ENCODE data around the gene SMURF1.

Gene SMURF1

DNA sequence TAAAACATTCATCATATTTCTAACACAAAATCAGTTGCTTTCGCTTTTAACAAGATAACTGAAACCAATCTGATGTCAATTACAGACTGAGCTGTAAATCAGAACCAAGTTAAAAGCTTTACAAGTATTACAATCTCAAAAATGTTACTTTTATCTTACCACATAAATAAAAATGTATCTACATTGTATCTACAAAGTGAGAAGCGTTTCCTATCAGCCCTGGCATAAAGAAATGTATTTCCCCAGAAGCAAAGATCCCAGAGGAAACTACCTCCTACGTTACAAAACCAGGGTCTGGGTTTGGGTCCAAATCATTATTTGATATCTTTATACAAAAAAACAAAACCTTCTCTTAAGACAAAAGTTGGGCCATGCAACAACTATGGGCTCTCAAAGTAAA, 2.6 kb downstream of the SMURF1 start:
- no peak for DNase-seq

DNA sequence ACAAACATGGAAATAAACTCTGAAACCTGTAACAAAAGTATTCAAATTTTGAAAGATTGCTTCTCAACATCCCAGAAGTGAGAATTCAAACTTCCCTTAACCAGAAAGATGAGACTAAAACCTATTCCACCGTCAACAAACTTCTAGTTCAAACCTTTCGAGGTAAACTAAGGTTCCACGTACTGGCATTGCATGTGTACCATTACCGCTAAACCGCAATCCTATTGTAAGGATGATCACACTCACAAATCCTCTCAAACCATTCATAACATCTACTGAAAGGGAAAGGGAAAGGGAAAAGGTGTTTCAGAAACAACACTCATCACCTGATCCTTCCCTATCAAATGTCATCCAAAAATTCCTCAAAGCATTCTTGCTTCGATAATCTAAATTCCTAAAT, 3.1 kb downstream of the SMURF1 start:
- no peak for DNase-seq

DNA sequence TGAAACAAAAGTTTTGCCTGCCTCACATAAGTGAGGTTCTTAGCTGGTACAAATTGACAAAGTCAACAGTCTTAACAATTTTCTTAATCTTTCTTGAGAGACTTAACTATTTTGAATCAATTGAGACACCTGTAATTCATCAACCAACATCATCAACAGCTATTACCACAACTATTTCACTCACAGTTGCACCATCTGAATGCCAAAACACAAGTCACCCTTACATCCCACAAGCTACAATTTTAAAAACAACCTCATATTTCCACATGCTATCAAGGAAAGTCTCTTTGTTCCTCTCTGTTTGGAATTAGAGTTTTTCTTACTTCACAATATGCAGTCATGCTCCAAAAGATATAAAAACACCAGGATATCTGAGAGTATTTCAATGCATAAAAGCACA, 4.9 kb downstream of the SMURF1 start:
- no peak for DNase-seq

DNA sequence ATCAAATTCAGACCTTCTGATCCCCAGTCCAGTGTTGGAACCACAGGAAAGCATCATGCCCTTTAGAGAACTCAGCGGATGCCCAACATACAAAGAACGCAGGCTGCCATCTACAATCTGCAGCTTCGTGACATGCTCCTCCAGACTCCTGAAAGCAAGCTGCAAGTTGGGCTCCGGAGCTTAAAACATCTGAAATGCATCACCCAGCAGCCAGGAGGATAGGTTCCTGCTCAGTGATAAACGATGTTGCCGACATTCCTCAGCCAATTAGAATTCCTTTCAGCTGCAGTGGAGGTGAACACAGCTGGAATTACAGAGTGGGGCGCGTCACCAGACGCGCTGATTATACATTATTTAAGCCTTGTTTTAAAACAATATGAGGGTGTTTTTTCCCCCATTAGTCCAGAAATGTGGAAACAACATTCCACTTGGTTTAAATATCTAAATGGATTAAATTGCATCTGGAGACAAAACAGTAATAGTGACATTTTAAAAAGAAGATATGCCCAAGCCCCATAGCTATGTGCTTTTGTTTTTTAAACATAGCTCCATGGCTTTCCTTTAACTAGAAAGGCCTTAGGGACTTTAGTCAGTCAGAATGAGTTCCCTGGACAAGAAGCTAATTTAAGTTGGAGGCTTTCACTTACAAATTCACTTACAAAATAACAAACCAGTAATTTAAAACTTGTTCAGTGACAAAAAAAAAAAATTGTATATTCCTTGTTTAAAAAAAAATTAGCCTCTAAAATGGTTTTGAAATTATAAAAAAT, 6.3 kb downstream of the SMURF1 start:
- no peak for DNase-seq

DNA sequence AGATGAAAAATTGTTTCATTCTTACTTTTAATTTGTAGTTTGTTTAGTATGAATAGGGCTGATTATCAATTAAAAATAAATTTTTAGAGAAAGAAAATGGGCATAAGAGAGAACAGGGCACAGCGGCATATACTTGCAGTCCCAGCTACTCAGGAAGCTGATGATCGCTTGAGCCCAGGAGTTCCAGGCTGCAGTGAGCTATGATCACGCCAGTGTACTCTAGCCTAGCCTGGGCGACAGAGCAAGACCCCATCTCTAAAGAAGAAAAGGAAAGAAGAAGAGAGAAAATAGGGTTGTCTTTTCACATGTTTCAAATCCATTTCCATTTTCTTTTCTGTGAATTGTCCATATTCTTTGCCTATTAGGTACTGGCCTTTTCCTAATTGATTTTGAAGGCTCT, 8.0 kb downstream of the SMURF1 start:
- DNase-seq, result no peak

DNA sequence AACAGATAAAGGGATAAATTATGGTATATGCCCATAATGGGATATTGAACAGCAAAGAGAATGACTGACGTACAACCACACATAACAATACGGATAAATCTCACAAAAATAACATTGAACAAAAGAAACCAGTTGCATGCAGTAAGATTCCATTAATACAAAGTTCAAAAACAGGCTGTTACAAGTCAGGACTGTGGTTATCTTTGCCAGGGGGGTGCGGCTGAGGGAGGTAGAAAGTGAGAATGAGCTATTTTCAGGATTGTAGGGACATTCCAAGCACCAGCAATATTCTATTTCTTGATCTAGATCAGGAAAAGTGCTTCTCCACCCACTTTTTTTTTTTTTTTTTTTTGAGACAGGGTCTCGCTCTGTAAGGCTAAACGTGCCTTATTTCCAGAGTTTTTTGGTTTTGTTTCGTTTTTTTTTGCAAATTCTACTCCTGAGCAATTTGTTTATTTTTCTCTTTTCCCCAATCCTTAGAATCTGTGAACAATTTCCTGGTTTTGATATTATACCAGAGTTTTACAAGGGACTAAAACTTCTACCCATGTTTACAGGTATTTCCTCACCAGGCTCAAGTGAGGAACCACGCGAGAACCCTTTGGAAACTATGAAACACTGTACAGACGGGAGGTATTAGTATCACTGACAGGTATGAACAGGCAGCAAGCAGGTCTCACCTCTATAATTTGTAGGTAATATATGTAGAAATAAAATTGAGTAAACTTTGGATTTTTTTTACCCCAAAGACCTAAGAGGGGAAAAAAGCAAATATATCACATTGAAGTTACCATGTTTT, 9.9 kb downstream of the SMURF1 start:
- no peak for DNase-seq

DNA sequence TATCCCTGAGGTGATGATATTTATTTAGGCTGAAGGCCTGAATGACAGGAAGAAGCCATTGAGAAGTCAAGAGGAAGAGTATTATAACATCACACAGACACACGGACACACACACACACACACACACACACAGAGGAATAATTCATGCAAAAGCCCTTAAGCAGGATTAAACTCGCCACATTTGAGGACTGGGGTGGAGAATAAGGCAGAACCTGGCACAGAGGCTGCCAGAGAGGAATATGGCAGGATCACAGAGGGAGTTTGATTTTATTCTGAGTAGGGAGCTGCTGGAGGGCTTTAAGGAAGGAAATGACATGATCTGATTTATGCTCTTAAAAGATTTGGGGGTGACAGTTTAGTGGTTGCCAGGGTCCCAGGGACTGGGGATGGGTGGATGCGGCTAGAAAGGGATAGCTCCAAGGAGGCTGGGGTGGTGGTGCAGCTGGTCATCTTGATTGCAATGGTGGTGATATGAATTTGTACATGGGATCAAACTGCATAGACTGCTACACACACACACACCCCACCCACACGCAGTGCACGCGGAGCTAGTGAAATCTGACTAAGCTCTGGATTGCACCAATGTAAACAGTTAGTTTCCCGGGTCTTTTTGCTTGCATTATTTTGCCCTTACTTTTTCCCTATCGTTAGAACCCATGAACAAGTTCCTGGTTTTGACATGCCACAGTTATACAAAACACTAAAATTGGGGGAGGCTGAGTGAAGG, 11.2 kb downstream of the SMURF1 start:
- no peak for DNase-seq

DNA sequence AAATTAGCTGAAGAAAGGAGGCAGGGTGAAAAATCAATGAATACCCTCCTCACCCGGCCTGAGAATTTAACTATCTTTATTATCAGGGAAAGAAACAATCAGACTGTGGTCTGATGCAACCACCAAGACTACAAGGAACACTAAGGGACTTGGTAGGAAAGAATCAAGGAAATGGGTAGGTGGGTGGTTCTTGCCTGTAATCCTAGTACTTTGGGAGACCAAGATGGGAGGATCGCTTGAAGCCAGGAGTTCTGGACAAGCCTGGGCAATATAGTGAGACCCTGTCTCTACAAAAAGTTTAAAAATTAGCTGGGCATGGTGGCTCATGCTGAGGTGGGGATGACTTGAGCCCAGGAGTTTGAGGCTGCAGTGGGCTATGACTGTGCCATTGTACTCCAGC, 12.6 kb downstream of the SMURF1 start:
- no peak for DNase-seq

DNA sequence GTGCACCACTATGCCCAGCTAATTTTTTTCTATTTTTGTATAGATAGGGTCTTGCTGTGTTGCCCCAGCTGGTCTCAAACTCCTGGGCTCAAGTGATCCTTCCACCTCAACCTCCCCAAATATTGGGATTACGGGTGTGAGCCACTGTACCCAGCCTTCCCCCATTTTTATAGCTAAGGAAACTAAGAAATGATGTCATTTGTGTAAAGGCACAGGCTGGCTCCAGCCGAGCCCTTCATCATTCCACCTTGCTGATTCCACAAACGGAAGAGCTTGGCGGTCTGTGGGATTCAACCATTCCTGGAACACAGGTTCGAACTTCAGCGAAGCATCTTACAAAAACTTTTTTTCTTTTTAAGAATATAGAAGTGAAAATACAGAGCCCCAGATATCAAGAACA, 14.4 kb downstream of the SMURF1 start:
- no peak for DNase-seq

DNA sequence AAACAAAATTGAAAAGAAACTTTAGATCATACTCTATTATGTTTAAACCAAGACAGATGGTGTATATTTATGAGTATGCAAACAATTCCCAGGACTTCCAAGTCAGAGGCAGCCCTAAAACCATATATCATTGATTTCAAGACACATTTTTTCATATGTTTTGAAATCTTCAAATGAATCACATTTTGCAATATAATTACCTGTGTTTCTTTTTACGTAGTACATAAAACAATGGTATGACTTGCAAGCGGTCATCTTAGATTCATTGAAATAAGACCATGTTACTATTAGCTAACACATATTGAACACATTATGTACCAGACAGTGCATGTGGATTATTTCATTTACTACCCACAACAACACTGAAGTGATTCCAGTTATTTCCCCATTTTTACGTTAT, 14.9 kb downstream of the SMURF1 start:
- DNase-seq, result no peak

DNA sequence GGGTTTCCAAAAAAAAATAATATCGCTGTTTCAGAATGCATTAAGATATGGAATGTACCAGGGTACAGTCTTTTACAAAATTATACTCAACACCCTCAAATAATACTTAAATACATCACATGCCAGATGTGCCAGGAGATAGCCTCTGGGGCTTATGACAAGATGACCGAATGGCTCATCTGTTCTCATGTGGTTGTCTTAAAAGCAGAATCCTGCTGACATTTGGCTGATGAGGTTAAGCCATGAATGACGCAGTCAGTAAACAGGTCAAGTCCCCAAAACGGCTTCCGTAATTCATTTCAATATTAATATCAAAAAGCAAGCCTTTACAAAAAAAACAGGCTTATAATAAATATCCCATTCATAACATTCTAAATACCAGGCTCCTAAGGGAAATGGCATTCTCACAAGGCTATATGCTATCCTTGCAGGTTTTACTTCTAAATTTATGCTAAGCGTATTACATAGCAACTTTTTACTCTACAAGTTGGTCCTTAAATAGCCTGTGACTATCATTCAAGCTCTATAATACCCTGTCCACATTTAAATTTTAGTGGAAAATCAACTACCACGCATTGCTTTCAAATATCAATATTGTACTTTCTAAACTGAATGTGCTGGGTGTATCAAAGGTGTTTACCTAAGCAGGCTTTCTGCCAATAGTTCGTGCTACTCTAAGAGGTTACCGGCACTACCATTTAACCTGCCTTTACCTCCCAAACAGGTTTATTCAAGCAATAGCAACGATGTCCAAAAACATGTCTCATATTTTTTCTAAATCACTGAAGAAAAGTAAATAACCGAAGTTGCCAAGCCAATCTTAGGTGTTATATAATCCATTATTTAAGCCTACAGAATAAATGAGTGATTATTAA, 15.6 kb downstream of the SMURF1 start:
- DNase-seq, result no peak

DNA sequence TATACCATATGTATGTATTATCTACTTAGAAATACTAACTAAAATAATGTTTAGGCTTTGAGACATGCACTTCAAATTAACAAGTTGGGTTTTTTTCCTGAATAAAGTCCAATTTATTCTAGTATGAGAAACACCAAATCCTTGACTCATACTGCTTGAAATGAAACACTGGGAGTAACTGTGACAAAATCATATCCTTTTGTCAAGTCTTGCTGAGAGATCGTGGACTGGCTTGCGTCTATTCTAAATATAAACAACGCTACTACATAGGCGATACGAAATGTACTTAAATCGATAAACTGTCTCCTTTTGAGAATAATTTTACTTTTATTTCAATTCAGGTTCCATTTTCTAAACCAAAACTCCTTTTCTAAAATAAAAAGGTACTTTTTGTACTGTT, 16.3 kb downstream of the SMURF1 start:
- DNase-seq, result no peak

DNA sequence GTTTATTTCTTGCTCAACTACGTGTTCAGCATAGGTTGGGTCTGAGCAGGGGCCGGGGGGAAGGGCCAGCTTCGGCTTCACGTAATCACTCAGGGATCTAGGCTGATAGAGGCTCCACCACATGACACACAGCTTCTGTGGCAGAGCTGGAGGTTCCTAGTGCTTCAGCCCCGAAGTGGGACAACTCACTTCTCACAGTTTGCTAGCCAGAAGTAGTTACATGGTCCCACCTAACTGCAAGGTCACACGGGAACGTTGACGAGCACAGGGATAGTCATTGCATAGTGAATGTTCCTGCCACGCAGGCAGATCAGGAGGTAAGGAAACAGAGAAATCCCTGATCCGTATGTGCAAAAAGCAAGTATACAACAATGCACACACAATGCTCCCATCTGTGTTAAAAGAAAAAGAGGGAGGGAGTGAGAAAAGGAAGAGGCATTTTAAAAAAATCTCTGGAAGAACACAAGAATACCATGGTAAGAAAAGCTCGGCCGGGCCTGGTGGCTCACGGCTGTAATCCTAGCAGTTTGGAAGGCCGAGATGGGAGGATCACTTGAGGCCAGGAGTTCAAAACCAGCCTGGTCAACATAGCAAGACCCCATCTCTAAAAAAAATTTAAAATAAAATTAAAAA, 16.9 kb downstream of the SMURF1 start:
- no peak for DNase-seq

DNA sequence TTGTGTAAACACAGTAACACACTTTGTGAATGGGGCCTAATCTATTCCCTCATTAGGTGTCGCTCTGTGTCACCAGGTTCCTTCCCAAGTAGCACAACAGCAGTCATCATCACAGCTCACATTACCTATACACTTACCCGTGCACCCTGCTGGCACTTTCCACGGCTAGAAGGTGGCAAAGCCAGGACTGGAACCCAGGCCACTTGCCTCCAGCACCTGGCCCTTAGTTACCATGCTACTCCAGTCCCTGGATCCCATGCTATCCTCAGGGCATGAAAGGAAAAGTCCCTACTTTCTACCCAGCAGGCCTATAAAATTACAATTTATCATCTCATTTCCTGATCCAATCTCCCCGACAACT, 18.4 kb downstream of the SMURF1 start:
- no peak for DNase-seq

DNA sequence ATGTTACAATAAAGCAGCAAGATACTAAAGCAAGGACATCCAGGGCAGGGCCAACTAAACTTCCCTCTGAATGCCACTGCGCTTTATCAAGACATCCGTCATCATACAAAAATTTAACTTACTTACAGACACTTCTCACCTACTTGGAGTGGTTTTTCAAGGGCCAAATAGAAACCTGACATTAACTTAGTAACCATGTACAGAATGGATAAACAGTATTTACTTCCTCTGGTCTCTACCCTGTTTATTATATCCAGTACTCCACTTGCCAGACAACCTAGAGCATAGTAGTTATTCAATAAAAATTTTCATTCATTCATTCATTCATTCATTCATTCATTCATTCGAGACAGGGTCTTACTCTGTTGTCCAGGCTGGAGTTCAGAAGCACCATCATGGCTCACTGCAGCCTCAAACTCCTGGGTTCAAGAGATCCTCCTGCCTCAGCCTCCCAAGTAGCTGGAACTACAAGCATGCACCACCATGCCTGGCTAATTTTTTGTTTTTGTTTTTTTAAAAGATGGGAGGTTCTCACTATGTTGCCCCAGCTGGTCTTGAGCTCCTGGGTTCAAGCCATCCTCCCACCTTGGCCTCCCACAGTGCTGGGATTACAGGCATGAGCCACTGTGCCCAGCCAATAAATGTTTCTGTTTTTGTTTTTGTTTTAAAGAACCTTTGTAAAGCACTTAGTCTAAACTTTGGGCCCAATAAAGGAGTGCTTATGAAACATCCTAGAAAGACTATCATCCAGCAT, 19.0 kb downstream of the SMURF1 start:
- DNase-seq, result no peak

DNA sequence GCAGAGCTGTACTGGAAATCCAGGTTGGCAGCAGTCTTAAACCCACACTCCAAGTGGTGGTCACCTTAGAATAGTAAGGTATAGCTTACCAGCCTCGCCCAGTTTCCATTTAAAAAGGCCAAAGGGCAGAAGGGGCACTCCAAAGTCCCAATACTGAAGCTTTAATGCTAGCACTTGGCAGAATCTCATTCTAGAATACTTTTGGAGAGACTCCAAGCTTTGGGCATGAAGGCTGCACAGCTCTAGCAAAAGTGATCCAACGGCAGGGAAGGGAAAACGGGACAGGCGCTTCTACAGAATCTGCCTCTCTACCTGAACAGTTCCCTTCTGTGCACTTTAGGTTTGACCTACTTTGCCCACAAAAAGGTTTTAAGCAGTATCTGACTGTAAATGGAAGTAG, 19.7 kb downstream of the SMURF1 start:
- no peak for DNase-seq

DNA sequence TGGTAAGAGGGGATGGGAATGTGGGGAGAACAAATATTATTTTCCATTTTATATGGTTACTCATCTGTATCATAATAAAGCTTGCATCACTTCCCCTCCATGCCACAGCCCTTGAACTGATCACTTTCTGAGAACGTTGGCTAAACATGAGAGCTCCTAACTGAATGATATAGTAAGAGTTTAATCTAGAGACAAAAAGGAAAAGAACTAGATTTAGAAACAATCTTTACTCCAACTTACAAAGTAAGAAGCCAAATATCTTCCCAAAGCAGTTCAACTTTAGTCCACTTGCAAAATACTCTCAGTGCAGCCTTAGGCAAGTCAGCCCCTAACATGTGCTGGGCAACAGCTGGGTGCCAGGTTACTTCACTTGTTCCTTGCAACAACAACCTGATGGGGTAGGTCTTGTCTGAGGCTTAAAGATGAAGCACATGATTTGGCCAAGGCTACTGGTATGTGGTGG, 20.3 kb downstream of the SMURF1 start:
- DNase-seq, result no peak

DNA sequence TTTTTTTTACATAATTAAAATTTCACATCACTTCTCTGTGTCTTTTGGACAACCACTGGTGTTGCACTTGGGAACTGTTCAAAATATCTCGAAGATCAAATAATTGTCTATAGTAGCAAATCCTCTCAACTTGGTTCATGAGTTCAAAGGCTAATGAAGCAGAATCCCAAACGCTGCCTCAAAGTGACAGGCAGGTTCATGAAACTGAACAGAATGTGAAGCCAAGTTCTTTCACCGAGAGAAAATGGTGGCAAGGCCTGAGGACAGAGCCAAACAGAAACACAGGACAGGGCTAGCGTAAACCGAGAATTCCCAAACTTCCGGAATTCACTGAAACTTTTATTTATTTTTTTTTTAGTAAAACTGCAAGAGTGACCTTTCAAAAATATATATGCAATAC, 21.1 kb downstream of the SMURF1 start:
- DNase-seq, result no peak

DNA sequence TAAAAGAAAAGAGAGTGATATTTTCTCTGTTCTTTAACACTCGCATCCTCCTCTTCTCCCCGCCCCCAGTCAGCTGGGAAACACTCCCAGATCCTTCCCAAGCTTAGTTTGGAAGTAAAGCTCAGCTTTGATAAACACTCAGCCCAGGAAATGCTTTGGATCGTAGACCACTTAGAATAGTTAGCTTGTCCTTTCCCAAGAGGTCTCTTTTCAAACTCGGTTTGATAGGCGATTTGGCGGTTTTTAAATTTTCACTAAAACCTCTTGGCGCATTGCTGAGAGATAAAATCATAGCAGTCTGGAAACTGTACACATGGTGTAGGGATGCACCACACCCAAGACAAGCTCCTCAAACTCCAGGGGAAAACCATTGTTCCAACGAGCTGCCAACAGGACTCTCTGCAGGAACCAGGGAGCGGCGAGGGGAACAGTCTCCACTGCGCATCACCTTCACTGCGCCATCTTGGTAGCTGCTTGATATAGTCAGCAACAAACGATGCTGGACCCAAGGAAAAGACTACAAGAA, 22.3 kb downstream of the SMURF1 start:
- no peak for DNase-seq

DNA sequence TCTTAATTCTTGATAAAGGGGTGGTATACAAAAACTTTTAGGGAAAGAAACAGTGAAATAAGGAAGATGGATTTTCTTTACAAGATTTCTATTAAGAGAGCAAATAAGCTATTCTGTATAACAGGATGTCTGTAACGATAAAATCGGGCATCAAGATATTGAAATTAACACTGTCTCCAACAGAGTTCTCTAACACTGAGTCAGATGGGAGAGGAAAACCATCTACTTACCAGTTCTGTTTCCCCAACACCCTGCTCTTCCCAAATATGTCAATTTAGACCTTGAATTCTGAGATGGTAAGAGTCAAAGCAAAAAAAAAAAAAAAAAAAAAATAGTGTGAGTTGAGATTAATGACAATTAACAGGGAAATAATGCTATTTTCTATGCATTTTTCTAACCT, 23.0 kb downstream of the SMURF1 start:
- DNase-seq, result no peak

DNA sequence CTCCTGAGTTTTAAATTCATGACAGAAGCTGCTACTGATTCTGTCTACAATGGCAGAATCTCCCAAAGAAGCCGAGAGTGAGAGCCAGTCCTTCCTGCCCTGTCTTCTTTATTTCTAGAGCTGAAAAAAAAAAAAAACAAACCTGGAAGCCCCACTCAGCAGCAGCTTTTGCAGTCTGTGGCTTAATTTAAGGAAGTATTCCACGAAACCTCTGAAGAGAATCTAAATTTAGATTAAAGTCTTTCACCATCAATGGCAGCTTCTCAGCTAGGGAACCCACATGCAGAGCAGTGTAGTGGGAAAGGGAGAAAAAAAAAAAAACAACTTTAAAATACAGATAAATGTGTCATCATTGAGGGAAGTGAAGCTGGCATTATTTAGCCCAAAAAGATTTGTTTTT, 23.4 kb downstream of the SMURF1 start:
- DNase-seq, result no peak
